Neural progenitor cell (in vitro differentiated cells): Measurements from ENCODE around the gene DOCK10.

Source experiments
- CTCF ChIP-seq: fragments of 200-600 bp; sonication (generic); IDR thresholded peaks from 2 replicates; pipeline ENCODE4 v1.5.1; 2017; ENCODE audit warnings: antibody characterized with exemption, mild to moderate bottlenecking
- EZH2 ChIP-seq: fragments of 200-600 bp; sonication (generic); IDR thresholded peaks from 2 replicates; pipeline ENCODE4 v1.6.1; 2017; ENCODE audit warnings: antibody characterized with exemption, mild to moderate bottlenecking, moderate library complexity
- EZH2phosphoT487 ChIP-seq: fragments of 200-600 bp; sonication (generic); IDR thresholded peaks from 2 replicates; pipeline ENCODE4 v1.6.1; 2017; ENCODE audit warnings: antibody characterized with exemption

- TF ChIP-seq CTCF (no peak), EZH2phosphoT487 (no peak), EZH2 (no peak)
These were observed 181.0 kb downstream of the DOCK10 start for GRCh38 chr2:224861266-224861665.
